SH-SY5Y (cell line): ENCODE data around the gene PRIM2.

Source experiments
- GATA2 ChIP-seq: IDR thresholded peaks from 2 replicates; pipeline ENCODE4 v1.6.1; 2011; ENCODE audit warnings: mild to moderate bottlenecking, low read depth, low read length
- GATA3 ChIP-seq: IDR thresholded peaks from 2 replicates; pipeline ENCODE4 v1.6.1; 2011; ENCODE audit warnings: low read depth, mild to moderate bottlenecking, low read length, moderate library complexity

- TF ChIP-seq GATA2, result no peak
- no peak for TF ChIP-seq GATA3
Observed at GRCh38 chr6:57283106-57283505, 34.3 kb upstream of the PRIM2 start.
